GM18909 (cell line): ENCODE data around the gene ATXN7L2.

Source experiments
- ATAC-seq: cut with Tn5 transposase; IDR thresholded peaks from one replicate; pipeline ENCODE4 v1.9.1; 2021; ENCODE audit warnings: mild to moderate bottlenecking; ENCODE audit not compliant: unreplicated experiment, poor library complexity

Gene ATXN7L2

GRCh38 chr1:109493805-109494539, 10.3 kb downstream of the ATXN7L2 start, which contains the start of gene CYB561D1:
TSS of gene CYB561D1 (plus strand) at chr1:109494094. CDS start at chr1:109494140, 46 bp downstream.
- ATAC-seq = peak; percentile 90

GRCh38 chr1:109495738-109496137, 12.0 kb downstream of the ATXN7L2 start:
- ATAC-seq = no peak

GRCh38 chr1:109497449-109498160, 13.9 kb downstream of the ATXN7L2 start:
- no peak for ATAC-seq

- ATAC-seq = no peak
Measured at GRCh38 chr1:109498161-109498801, 14.6 kb downstream of the ATXN7L2 start.

- no peak for ATAC-seq
Measured at GRCh38 chr1:109499081-109499480, 15.4 kb downstream of the ATXN7L2 start.

GRCh38 chr1:109499661-109500536, 16.2 kb downstream of the ATXN7L2 start:
- ATAC-seq = no peak

- no peak for ATAC-seq
Measured at GRCh38 chr1:109500941-109501381, 17.3 kb downstream of the ATXN7L2 start.

GRCh38 chr1:109501644-109502363, 18.1 kb downstream of the ATXN7L2 start:
- ATAC-seq = no peak

GRCh38 chr1:109502364-109502851, 18.7 kb downstream of the ATXN7L2 start:
- ATAC-seq = no peak

- ATAC-seq = no peak
Measured at GRCh38 chr1:109503935-109504334, 20.2 kb downstream of the ATXN7L2 start.

- no peak for ATAC-seq
Measured at GRCh38 chr1:109504974-109505373, 21.3 kb downstream of the ATXN7L2 start.

GRCh38 chr1:109508001-109508872, 24.5 kb downstream of the ATXN7L2 start:
- ATAC-seq = no peak

GRCh38 chr1:109508873-109509175, 25.1 kb downstream of the ATXN7L2 start:
- no peak for ATAC-seq

- peak; percentile 65 for ATAC-seq
Measured at GRCh38 chr1:109509176-109510134, 25.8 kb downstream of the ATXN7L2 start, which contains the start of gene AMIGO1. TSS of gene AMIGO1 (minus strand) at chr1:109509727. CDS start at chr1:109508912, 815 bp downstream.

- ATAC-seq = no peak
Measured at GRCh38 chr1:109513110-109513710, 29.5 kb downstream of the ATXN7L2 start.

GRCh38 chr1:109514846-109515245, 31.1 kb downstream of the ATXN7L2 start:
- no peak for ATAC-seq

GRCh38 chr1:109516872-109517271, 33.2 kb downstream of the ATXN7L2 start:
- no peak for ATAC-seq
